ENCODE data around the gene COX10.

DNA sequence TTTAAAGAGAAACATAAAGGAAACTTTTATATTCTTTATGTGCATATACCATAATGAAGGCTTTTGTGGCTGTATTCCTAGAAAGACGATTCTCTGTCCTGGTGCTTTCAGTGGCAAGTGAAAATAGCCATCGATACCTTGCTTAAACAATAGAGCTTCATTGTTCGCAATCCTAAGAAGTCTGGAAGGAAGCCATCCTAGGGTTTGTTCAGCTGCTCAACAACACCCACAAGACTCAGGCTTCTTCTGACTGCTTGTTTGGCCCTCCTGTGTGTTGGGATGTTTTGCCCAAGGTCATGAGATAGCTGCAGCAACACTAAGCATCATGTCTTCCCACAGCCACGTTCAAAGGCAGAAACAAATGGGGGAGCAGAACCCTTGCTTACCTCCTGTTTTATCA is 36.1 kb upstream of the COX10 start:
- TF ChIP-seq POLR2A (IDR thresholded peaks at IDR 0.05; ENCODE audit: low read depth), result no peak
- TF ChIP-seq, protein P1, sequence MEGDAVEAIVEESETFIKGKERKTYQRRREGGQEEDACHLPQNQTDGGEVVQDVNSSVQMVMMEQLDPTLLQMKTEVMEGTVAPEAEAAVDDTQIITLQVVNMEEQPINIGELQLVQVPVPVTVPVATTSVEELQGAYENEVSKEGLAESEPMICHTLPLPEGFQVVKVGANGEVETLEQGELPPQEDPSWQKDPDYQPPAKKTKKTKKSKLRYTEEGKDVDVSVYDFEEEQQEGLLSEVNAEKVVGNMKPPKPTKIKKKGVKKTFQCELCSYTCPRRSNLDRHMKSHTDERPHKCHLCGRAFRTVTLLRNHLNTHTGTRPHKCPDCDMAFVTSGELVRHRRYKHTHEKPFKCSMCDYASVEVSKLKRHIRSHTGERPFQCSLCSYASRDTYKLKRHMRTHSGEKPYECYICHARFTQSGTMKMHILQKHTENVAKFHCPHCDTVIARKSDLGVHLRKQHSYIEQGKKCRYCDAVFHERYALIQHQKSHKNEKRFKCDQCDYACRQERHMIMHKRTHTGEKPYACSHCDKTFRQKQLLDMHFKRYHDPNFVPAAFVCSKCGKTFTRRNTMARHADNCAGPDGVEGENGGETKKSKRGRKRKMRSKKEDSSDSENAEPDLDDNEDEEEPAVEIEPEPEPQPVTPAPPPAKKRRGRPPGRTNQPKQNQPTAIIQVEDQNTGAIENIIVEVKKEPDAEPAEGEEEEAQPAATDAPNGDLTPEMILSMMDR (IDR thresholded peaks at IDR 0.05), result no peak

Measured in esophagus muscularis mucosa (tissue), 3 donors.